ENCODE results near the gene RPTOR. TPM values are rescaled to one million over a fixed set of nuclear protein-coding genes. Genes with fewer than 3 reads are reported as not detected.

The RPTOR gene
- total and polyA plus RNA-seq, 4 experiments from 2014 or later, result 2.4 to 51.8 (median 29.6) TPM

DNA sequence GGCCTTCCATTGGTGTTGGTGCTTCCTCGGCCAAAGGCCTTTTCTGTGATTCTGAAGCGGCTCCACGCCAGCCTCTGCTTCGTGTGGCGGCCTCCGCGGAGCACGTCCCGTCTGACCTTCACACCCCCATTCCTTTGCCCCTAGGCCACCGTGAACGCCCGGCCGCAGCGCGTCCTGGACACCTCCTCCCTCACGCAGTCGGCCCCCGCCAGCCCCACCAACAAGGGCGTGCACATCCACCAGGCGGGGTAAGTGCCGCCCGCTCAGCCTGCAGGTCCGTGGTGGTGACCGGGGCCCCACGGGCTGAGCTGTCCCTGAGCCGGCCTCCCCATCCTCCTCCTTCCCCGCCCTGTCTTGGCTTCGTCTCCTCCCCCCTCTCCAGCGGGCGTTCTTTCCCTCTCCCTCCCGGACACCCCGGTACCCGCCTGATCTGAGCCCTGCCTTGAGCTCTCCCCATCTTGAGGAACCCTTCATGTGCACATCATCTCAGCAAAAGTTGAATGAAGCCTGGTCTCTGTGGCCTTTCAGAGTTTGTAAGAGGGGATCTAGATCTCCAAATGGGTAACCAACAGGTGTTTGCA lies 378.0 kb downstream of the RPTOR start:
- H3K36me3 ChIP-seq (ENCODE audit: insufficient read depth, low read length), result peaks cover 27% of the 10 kb centered on the region

DNA sequence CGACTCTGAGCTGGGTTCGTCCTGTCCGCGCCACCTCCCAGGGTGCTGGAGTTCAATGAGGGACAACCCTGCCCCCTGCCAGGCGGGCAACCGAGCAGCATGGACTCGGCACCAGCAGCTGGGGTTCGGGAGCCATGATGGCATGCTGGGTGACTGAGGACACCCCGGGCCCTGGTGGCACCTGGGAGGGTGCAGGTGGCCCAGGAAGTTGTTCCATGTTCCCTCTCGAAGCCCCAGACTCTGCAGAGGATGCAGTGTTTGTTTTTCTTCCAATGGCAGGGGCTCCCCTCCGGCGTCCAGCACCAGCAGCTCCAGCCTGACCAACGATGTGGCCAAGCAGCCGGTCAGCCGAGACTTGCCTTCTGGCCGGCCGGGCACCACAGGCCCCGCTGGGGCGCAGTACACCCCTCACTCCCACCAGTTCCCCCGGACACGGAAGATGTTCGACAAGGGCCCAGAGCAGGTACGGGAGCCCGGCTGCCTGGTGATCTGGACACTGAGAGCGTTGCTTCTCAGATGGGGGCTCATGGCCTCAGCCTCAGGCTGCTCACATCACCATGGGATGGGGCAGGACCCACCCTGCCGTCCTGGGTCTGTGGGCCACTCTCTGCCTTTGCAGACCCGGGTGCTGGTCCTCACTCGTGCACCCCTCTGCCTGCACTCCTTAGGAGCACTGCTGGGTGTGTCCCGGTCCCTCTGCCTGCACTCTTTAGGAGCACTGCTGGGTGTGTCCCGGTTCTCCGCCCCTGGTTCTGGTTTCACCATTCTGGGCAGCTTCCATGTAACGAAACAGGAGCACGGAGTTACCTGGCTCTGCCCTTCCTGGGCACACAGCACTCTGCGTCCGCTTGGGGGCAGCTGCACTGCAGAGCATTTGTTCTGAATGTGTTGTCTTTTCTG lies 378.8 kb downstream of the RPTOR start:
- ChIA-PET CTCF (ENCODE audit: partially characterized antibody) (no interaction called here), POLR2A (ENCODE audit: partially characterized antibody) (interaction anchor here (0.9 kb wide), 1 partner anchor 8 kb away, joined by 3 read pairs; no protein-coding TSS in a partner anchor)

More for the DNA sequence above, 378.0 kb downstream of the RPTOR start:
- no peaks in the 10 kb centered on the region for H3K27me3 ChIP-seq (ENCODE audit: insufficient read depth, low read length)
- intact Hi-C loops (cut with micrococcal nuclease), result no loop called here
- no peaks in the 10 kb centered on the region for H3K9me3 ChIP-seq (ENCODE audit: control insufficient read depth in 1 of 2, low read length in 2 of 2)
- H3K4me3 Mint-ChIP-seq, result no peak overlapping the region
- POLR2A ChIA-PET (ENCODE audit: partially characterized antibody), result no interaction called here
- DNase-seq, result no peak
- no peaks in the 10 kb centered on the region for H3K4me1 Mint-ChIP-seq
- H3K4me1 ChIP-seq (ENCODE audit: insufficient read depth, low read length), result no peaks in the 10 kb centered on the region
- H3K9me3 Mint-ChIP-seq, result no peaks in the 10 kb centered on the region
- CTCF ChIA-PET (ENCODE audit: partially characterized antibody), result no interaction called here
- H3K27ac ChIP-seq (ENCODE audit: low read depth, low read length), result no peak overlapping the region
- peaks cover 23 to 43% of the 10 kb centered on the region in 2 donors for H3K36me3 Mint-ChIP-seq
- no peak overlapping the region for H3K4me3 ChIP-seq (ENCODE audit: low read length in 2 of 2)
- no peaks in the 10 kb centered on the region for H3K27me3 Mint-ChIP-seq
- no peak overlapping the region for H3K27ac Mint-ChIP-seq

DNA sequence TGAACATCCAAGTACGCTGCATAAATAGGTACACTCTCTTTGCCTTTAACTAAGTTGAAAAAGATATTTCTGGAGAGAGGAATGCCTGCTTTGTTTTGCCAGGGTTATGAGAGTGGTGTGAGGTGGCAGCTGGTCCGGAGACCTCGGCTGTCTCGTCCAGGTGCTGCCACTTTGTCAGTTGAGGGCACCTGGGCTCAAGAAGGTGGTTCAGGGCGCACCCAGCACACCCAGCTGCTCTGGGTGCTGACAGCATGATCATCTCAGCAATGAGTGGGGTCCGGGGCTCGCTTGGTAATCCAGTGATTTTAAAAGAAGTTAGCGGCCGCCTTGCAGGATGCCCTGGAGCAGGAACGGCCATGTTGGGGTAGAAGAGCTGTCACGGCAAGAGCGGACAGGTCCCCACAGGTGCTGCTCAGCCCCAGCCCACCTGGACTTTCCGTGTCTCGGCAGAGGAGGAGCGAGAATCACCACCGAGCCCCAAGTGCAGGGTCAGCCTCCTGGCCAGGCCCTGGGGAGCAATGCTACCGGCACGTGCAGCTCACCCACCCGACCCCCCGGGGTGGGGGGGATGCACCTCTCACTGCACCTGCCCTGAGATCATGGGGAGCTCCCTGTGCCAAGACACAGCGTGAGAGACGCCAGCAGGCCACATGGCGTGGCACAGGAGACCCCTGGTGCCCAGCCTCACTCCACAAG lies 379.6 kb downstream of the RPTOR start:
- Mint-ChIP-seq H3K36me3 (peaks cover 34 to 49% of the 10 kb centered on the region in 2 donors), H3K4me3 (no peak overlapping the region), H3K27ac (no peak overlapping the region), H3K27me3 (no peaks in the 10 kb centered on the region), H3K9me3 (no peaks in the 10 kb centered on the region), H3K4me1 (no peaks in the 10 kb centered on the region)
- no peak overlapping the region for H3K27ac ChIP-seq (ENCODE audit: low read depth, low read length)
- ChIA-PET CTCF (ENCODE audit: partially characterized antibody) (interaction anchor here (1.0 kb wide), 1 partner anchor 46 kb away, joined by 3 read pairs; no protein-coding TSS in a partner anchor), POLR2A (ENCODE audit: partially characterized antibody) (interaction anchor here (0.9 kb wide), 1 partner anchor 9 kb away, joined by 3 read pairs; no protein-coding TSS in a partner anchor)
- DNase-seq, result no peak
- no peak overlapping the region for H3K4me3 ChIP-seq (ENCODE audit: low read length in 2 of 2)
- H3K36me3 ChIP-seq (ENCODE audit: insufficient read depth, low read length), result peaks cover 33% of the 10 kb centered on the region
- intact Hi-C loops (cut with micrococcal nuclease), result no loop called here
- H3K27me3 ChIP-seq (ENCODE audit: insufficient read depth, low read length), result no peaks in the 10 kb centered on the region
- no peaks in the 10 kb centered on the region for H3K9me3 ChIP-seq (ENCODE audit: control insufficient read depth in 1 of 2, low read length in 2 of 2)
- no peaks in the 10 kb centered on the region for H3K4me1 ChIP-seq (ENCODE audit: insufficient read depth, low read length)

More for the DNA sequence above, 378.8 kb downstream of the RPTOR start:
- no peak overlapping the region for H3K27ac Mint-ChIP-seq
- no peaks in the 10 kb centered on the region for H3K9me3 ChIP-seq (ENCODE audit: control insufficient read depth in 1 of 2, low read length in 2 of 2)
- no peaks in the 10 kb centered on the region for H3K27me3 Mint-ChIP-seq
- no peak overlapping the region for H3K4me3 Mint-ChIP-seq
- intact Hi-C loops (cut with micrococcal nuclease), result no loop called here
- no peak overlapping the region for H3K4me3 ChIP-seq (ENCODE audit: low read length in 2 of 2)
- no peaks in the 10 kb centered on the region for H3K27me3 ChIP-seq (ENCODE audit: insufficient read depth, low read length)
- peaks cover 27% of the 10 kb centered on the region for H3K36me3 ChIP-seq (ENCODE audit: insufficient read depth, low read length)
- H3K9me3 Mint-ChIP-seq, result no peaks in the 10 kb centered on the region
- no peaks in the 10 kb centered on the region for H3K4me1 ChIP-seq (ENCODE audit: insufficient read depth, low read length)
- no peak for DNase-seq
- no peaks in the 10 kb centered on the region for H3K4me1 Mint-ChIP-seq
- H3K27ac ChIP-seq (ENCODE audit: low read depth, low read length), result no peak overlapping the region
- H3K36me3 Mint-ChIP-seq, result peaks cover 27 to 49% of the 10 kb centered on the region in 2 donors

DNA sequence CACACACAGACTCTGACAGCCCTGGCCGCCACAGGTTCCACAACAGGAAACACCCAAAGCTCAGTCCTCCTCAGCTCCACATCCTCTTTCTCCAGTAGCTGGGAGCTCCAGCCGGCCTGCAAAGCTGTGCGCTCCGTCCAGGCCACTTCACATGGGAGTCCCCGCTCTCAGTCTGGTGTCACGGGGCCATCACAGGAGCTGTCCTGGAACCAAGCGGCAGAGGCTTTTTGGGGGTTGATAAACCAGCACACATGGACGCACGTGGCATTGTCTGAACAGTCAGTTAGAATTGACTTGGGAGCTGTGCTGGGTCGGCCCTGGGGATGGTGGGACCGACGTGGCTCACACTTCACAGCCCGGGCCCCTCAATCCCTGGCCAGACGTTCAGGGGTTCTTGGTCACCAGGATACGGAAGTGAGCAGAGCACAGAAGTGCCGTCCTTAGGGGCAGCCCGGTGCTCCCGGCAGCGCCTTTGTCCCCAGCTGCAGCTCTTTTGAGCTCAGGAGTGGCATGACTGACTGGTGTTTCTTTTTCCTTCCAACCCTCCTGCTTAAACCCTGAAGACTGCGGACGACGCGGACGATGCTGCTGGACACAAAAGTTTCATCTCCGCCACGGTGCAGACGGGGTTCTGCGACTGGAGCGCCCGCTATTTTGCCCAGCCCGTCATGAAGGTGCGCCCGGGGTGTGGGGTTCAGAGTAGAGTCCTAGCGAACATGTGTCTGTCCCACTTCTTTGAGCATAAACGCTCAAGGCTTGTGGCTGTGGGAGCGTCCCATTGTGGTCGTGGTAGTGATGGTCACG lies 380.4 kb downstream of the RPTOR start:
- Mint-ChIP-seq H3K27ac (no peak overlapping the region), H3K4me3 (no peak overlapping the region), H3K9me3 (no peaks in the 10 kb centered on the region), H3K36me3 (peaks cover 37 to 53% of the 10 kb centered on the region in 2 donors), H3K4me1 (no peaks in the 10 kb centered on the region), H3K27me3 (no peaks in the 10 kb centered on the region)
- DNase-seq, result no peak
- ChIA-PET CTCF (ENCODE audit: partially characterized antibody) (interaction anchor here (1.0 kb wide), 1 partner anchor 45 kb away, joined by 3 read pairs; no protein-coding TSS in a partner anchor), POLR2A (ENCODE audit: partially characterized antibody) (no interaction called here)
- Histone ChIP-seq H3K4me3 (ENCODE audit: low read length in 2 of 2) (no peak overlapping the region), H3K36me3 (ENCODE audit: insufficient read depth, low read length) (peaks cover 33% of the 10 kb centered on the region), H3K9me3 (ENCODE audit: control insufficient read depth in 1 of 2, low read length in 2 of 2) (no peaks in the 10 kb centered on the region), H3K27ac (ENCODE audit: low read depth, low read length) (no peak overlapping the region), H3K27me3 (ENCODE audit: insufficient read depth, low read length) (no peaks in the 10 kb centered on the region), H3K4me1 (ENCODE audit: insufficient read depth, low read length) (no peaks in the 10 kb centered on the region)
- intact Hi-C loops (cut with micrococcal nuclease), result no loop called here

DNA sequence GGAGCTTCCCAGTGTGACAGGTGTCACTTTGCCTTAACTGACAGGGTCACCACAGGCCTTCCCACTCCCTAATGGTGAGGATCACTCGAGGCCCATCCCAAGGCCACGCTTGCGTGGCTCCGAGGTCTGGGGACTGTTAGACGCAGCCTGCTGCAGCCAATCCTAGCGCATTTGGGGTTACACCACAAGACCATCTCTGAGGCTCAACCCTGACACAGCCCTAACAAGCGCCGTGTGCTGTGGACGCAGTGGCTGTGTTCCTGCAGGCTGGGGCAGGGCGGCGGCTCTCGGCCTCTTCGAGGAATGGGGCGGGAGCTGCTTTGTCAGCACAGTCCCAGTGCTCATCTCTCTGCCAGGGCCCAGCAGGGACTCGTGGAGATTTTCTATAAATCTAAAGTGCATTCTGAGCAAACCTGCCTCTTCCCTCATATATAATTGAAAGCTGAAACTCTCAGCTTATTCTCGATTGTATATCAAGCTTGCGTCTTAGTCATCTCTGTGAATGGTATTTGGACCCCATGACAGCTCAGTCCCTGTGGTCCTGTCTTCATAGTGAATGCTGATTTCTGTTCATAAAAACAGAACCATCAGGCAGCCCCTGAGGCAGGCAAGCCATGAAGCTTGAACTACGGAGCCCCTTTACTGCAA lies 381.2 kb downstream of the RPTOR start:
- no peaks in the 10 kb centered on the region for H3K9me3 Mint-ChIP-seq
- H3K27me3 Mint-ChIP-seq, result no peaks in the 10 kb centered on the region
- ChIA-PET POLR2A (ENCODE audit: partially characterized antibody) (no interaction called here), CTCF (ENCODE audit: partially characterized antibody) (no interaction called here)
- H3K4me1 Mint-ChIP-seq, result no peaks in the 10 kb centered on the region
- H3K4me1 ChIP-seq (ENCODE audit: insufficient read depth, low read length), result no peaks in the 10 kb centered on the region
- peaks cover 33% of the 10 kb centered on the region for H3K36me3 ChIP-seq (ENCODE audit: insufficient read depth, low read length)
- no peaks in the 10 kb centered on the region for H3K9me3 ChIP-seq (ENCODE audit: control insufficient read depth in 1 of 2, low read length in 2 of 2)
- no peak overlapping the region for H3K4me3 ChIP-seq (ENCODE audit: low read length in 2 of 2)
- no peak overlapping the region for H3K27ac ChIP-seq (ENCODE audit: low read depth, low read length)
- no peaks in the 10 kb centered on the region for H3K27me3 ChIP-seq (ENCODE audit: insufficient read depth, low read length)
- H3K4me3 Mint-ChIP-seq, result no peak overlapping the region
- peak overlapping the region in 1 of 7 donors; percentile 66 for H3K27ac Mint-ChIP-seq
- DNase-seq, result no peak
- H3K36me3 Mint-ChIP-seq, result peaks cover 39 to 51% of the 10 kb centered on the region in 2 donors
- intact Hi-C loops (cut with micrococcal nuclease), result no loop called here

DNA sequence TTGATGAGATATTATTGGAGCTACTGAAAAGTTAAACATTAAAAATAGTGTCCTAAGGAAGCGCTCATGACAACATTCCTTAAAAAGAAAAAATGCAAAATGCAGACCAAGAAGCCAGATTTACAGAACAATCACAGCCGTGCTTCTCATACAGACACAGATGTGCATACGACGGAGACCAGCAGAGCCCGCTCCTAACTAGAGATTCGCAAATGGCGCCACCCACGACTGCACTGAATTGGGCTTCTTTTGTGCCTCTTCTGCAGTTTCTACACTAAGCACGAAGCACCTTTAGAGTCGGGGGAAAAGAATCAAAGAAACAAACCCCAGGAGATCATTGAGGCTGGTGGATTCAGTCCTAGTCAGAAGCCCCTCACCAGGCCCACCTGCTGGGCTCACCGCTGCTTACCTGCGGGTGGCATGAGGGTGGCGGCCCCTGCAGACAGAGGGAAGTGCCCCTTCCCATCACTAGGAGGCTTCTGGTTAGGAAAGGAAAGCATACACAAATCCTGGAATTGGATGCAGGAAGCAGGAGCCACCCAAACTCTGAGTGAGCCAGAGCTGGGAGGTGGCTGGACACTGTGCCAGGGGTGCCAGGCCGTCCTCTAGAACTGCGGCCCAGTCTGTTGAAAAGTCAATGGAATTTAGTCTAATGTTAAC lies 382.1 kb downstream of the RPTOR start:
- H3K4me1 Mint-ChIP-seq, result no peaks in the 10 kb centered on the region
- Histone ChIP-seq H3K27me3 (ENCODE audit: insufficient read depth, low read length) (no peaks in the 10 kb centered on the region), H3K4me3 (ENCODE audit: low read length in 2 of 2) (no peak overlapping the region), H3K4me1 (ENCODE audit: insufficient read depth, low read length) (no peaks in the 10 kb centered on the region), H3K27ac (ENCODE audit: low read depth, low read length) (no peak overlapping the region), H3K36me3 (ENCODE audit: insufficient read depth, low read length) (peaks cover 33% of the 10 kb centered on the region), H3K9me3 (ENCODE audit: control insufficient read depth in 1 of 2, low read length in 2 of 2) (no peaks in the 10 kb centered on the region)
- peaks cover 38 to 50% of the 10 kb centered on the region in 2 donors for H3K36me3 Mint-ChIP-seq
- ChIA-PET CTCF (ENCODE audit: partially characterized antibody) (no interaction called here), POLR2A (ENCODE audit: partially characterized antibody) (no interaction called here)
- no peak overlapping the region for H3K4me3 Mint-ChIP-seq
- no peak for DNase-seq
- H3K9me3 Mint-ChIP-seq, result no peaks in the 10 kb centered on the region
- H3K27me3 Mint-ChIP-seq, result no peaks in the 10 kb centered on the region
- intact Hi-C loops (cut with micrococcal nuclease), result no loop called here
- no peak overlapping the region for H3K27ac Mint-ChIP-seq

Data from CD4-positive, alpha-beta memory T cell (primary cell).